ENCODE data around the gene EIF4A2.

DNA sequence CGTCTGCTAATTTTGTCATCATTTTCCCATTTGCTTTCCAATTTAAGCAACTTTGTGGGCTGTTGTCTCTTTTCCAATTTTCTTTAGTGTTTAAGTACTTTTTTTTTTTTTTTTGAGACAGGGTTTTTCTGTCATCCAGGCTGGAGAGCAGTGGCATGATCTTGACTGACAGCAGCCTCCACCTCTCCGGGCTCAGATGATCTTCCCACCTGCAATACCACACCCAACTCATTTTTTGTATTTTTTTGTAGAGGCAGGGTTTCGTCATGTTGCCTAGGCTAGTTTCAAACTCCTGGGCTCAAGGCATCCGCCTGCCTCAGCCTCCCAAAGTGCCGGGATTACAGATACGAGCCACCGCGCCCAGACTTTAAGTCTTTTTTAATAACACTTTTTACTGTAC is 26.2 kb upstream of the EIF4A2 start:
- TF ChIP-seq, protein P1, sequence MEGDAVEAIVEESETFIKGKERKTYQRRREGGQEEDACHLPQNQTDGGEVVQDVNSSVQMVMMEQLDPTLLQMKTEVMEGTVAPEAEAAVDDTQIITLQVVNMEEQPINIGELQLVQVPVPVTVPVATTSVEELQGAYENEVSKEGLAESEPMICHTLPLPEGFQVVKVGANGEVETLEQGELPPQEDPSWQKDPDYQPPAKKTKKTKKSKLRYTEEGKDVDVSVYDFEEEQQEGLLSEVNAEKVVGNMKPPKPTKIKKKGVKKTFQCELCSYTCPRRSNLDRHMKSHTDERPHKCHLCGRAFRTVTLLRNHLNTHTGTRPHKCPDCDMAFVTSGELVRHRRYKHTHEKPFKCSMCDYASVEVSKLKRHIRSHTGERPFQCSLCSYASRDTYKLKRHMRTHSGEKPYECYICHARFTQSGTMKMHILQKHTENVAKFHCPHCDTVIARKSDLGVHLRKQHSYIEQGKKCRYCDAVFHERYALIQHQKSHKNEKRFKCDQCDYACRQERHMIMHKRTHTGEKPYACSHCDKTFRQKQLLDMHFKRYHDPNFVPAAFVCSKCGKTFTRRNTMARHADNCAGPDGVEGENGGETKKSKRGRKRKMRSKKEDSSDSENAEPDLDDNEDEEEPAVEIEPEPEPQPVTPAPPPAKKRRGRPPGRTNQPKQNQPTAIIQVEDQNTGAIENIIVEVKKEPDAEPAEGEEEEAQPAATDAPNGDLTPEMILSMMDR (IDR thresholded peaks at IDR 0.05), result no peak
- no peak for TF ChIP-seq POLR2AphosphoS5 (IDR thresholded peaks at IDR 0.05)
